ENCODE measurements around the gene LIMS2. TPM values are rescaled to one million over a fixed set of nuclear protein-coding genes. Genes with fewer than 3 reads are reported as not detected.

The LIMS2 gene
- total and polyA plus RNA-seq, 3 experiments from 2014 or later: 3.1 to 6.1 (median 5.9) TPM

GRCh38 chr2:127683056-127683455, 7.7 kb upstream of the LIMS2 start:
- peaks cover 1% of the 10 kb centered on the region for H3K27me3 ChIP-seq (ENCODE audit: insufficient read depth, low read length, poor library complexity, severe bottlenecking)
- no peaks in the 10 kb centered on the region for H3K36me3 ChIP-seq (ENCODE audit: insufficient read depth, low read length)
- Mint-ChIP-seq H3K27me3 (peaks cover 5 to 18% of the 10 kb centered on the region in 2 donors), H3K4me1 (no peaks in the 10 kb centered on the region), H3K27ac (peak overlapping the region in 1 of 8 donors; percentile 14), H3K36me3 (peaks cover 0 to 2% (median 0%) of the 10 kb centered on the region in 3 donors), H3K9me3 (peaks cover 0 to 3% (median 2%) of the 10 kb centered on the region in 5 donors), H3K4me3 (no peak overlapping the region)
- H3K27ac ChIP-seq (ENCODE audit: low read depth, low read length): no peak overlapping the region
- ChIA-PET CTCF (interaction anchor here (2.1 kb wide), 1 partner anchor 21 kb away, joined by 6 read pairs; no protein-coding TSS in a partner anchor), POLR2A (no interaction called here)
- no peaks in the 10 kb centered on the region for H3K4me1 ChIP-seq (ENCODE audit: insufficient read depth, low read length)
- no peaks in the 10 kb centered on the region for H3K9me3 ChIP-seq (ENCODE audit: low read length)
- no peak overlapping the region for H3K4me3 ChIP-seq (ENCODE audit: low read length)
- DNase-seq: no peak

GRCh38 chr2:127681976-127682857, 6.9 kb upstream of the LIMS2 start:
- Histone ChIP-seq H3K9me3 (ENCODE audit: low read length) (no peaks in the 10 kb centered on the region), H3K36me3 (ENCODE audit: insufficient read depth, low read length) (no peaks in the 10 kb centered on the region), H3K4me3 (ENCODE audit: low read length) (no peak overlapping the region), H3K4me1 (ENCODE audit: insufficient read depth, low read length) (no peaks in the 10 kb centered on the region), H3K27me3 (ENCODE audit: insufficient read depth, low read length, poor library complexity, severe bottlenecking) (peaks cover 3% of the 10 kb centered on the region), H3K27ac (ENCODE audit: low read depth, low read length) (no peak overlapping the region)
- DNase-seq: no peak
- no peak overlapping the region for H3K4me3 Mint-ChIP-seq
- H3K27me3 Mint-ChIP-seq: peaks cover 3 to 23% of the 10 kb centered on the region in 2 donors
- ChIA-PET CTCF (no interaction called here), POLR2A (no interaction called here)
- H3K9me3 Mint-ChIP-seq: no peaks in the 10 kb centered on the region
- no peak overlapping the region for H3K27ac Mint-ChIP-seq
- H3K36me3 Mint-ChIP-seq: no peaks in the 10 kb centered on the region
- no peaks in the 10 kb centered on the region for H3K4me1 Mint-ChIP-seq

- no peaks in the 10 kb centered on the region for H3K4me1 Mint-ChIP-seq
- no peak overlapping the region for H3K27ac Mint-ChIP-seq
- Histone ChIP-seq H3K4me3 (ENCODE audit: low read length) (no peak overlapping the region), H3K36me3 (ENCODE audit: insufficient read depth, low read length) (no peaks in the 10 kb centered on the region), H3K4me1 (ENCODE audit: insufficient read depth, low read length) (no peaks in the 10 kb centered on the region), H3K9me3 (ENCODE audit: low read length) (no peaks in the 10 kb centered on the region), H3K27ac (ENCODE audit: low read depth, low read length) (no peak overlapping the region), H3K27me3 (ENCODE audit: insufficient read depth, low read length, poor library complexity, severe bottlenecking) (peaks cover 11% of the 10 kb centered on the region)
- H3K4me3 Mint-ChIP-seq: no peak overlapping the region
- peaks cover 12 to 32% of the 10 kb centered on the region in 2 donors for H3K27me3 Mint-ChIP-seq
- H3K36me3 Mint-ChIP-seq: no peaks in the 10 kb centered on the region
- POLR2A ChIA-PET: no interaction called here
- no peaks in the 10 kb centered on the region for H3K9me3 Mint-ChIP-seq
- DNase-seq: no peak
- CTCF ChIA-PET: no interaction called here
These were observed 6.0 kb upstream of the LIMS2 start for GRCh38 chr2:127681288-127681804.

- POLR2A ChIA-PET: no interaction called here
These were observed 5.5 kb upstream of the LIMS2 start for GRCh38 chr2:127680706-127681287.

GRCh38 chr2:127679680-127680361, 4.5 kb upstream of the LIMS2 start:
- POLR2A ChIA-PET: no interaction called here
- no peak overlapping the region for H3K4me3 ChIP-seq (ENCODE audit: low read length)
- H3K4me1 ChIP-seq (ENCODE audit: insufficient read depth, low read length): no peaks in the 10 kb centered on the region
- CTCF ChIA-PET: no interaction called here
- Mint-ChIP-seq H3K36me3 (no peaks in the 10 kb centered on the region), H3K4me1 (peaks cover 6 to 7% (median 6%) of the 10 kb centered on the region in 3 donors), H3K9me3 (no peaks in the 10 kb centered on the region), H3K27me3 (peaks cover 20 to 31% of the 10 kb centered on the region in 2 donors), H3K4me3 (no peak overlapping the region), H3K27ac (no peak overlapping the region)
- H3K36me3 ChIP-seq (ENCODE audit: insufficient read depth, low read length): no peaks in the 10 kb centered on the region
- H3K27me3 ChIP-seq (ENCODE audit: insufficient read depth, low read length, poor library complexity, severe bottlenecking): peaks cover 20% of the 10 kb centered on the region
- H3K27ac ChIP-seq (ENCODE audit: low read depth, low read length): no peak overlapping the region
- no peaks in the 10 kb centered on the region for H3K9me3 ChIP-seq (ENCODE audit: low read length)
- no peak for DNase-seq

More at GRCh38 chr2:127680706-127681287, 5.5 kb upstream of the LIMS2 start:
- H3K4me1 ChIP-seq (ENCODE audit: insufficient read depth, low read length): no peaks in the 10 kb centered on the region
- Mint-ChIP-seq H3K4me1 (peaks cover 4% of the 10 kb centered on the region in 3 donors), H3K36me3 (no peaks in the 10 kb centered on the region), H3K9me3 (no peaks in the 10 kb centered on the region), H3K27ac (no peak overlapping the region), H3K27me3 (peaks cover 17 to 33% of the 10 kb centered on the region in 2 donors), H3K4me3 (no peak overlapping the region)
- H3K27me3 ChIP-seq (ENCODE audit: insufficient read depth, low read length, poor library complexity, severe bottlenecking): peaks cover 17% of the 10 kb centered on the region
- no peaks in the 10 kb centered on the region for H3K9me3 ChIP-seq (ENCODE audit: low read length)
- H3K27ac ChIP-seq (ENCODE audit: low read depth, low read length): no peak overlapping the region
- CTCF ChIA-PET: no interaction called here
- DNase-seq: no peak
- H3K4me3 ChIP-seq (ENCODE audit: low read length): no peak overlapping the region
- H3K36me3 ChIP-seq (ENCODE audit: insufficient read depth, low read length): no peaks in the 10 kb centered on the region

- Histone ChIP-seq H3K9me3 (ENCODE audit: low read length) (no peaks in the 10 kb centered on the region), H3K36me3 (ENCODE audit: insufficient read depth, low read length) (no peaks in the 10 kb centered on the region), H3K4me1 (ENCODE audit: insufficient read depth, low read length) (no peaks in the 10 kb centered on the region), H3K4me3 (ENCODE audit: low read length) (no peak overlapping the region), H3K27me3 (ENCODE audit: insufficient read depth, low read length, poor library complexity, severe bottlenecking) (peaks cover 27% of the 10 kb centered on the region), H3K27ac (ENCODE audit: low read depth, low read length) (no peak overlapping the region)
- peaks cover 25 to 37% of the 10 kb centered on the region in 2 donors for H3K27me3 Mint-ChIP-seq
- no peak overlapping the region for H3K4me3 Mint-ChIP-seq
- ChIA-PET CTCF (no interaction called here), POLR2A (no interaction called here)
- DNase-seq: no peak
- no peaks in the 10 kb centered on the region for H3K9me3 Mint-ChIP-seq
- H3K4me1 Mint-ChIP-seq: peaks cover 10 to 12% (median 11%) of the 10 kb centered on the region in 3 donors
- H3K27ac Mint-ChIP-seq: no peak overlapping the region
- H3K36me3 Mint-ChIP-seq: no peaks in the 10 kb centered on the region
These were observed 3.7 kb upstream of the LIMS2 start for GRCh38 chr2:127678991-127679390.

- H3K4me3 Mint-ChIP-seq: no peak overlapping the region
- no peaks in the 10 kb centered on the region for H3K36me3 Mint-ChIP-seq
- ChIA-PET POLR2A (no interaction called here), CTCF (no interaction called here)
- H3K27ac Mint-ChIP-seq: no peak overlapping the region
- H3K9me3 Mint-ChIP-seq: no peaks in the 10 kb centered on the region
- peaks cover 11 to 12% (median 12%) of the 10 kb centered on the region in 3 donors for H3K4me1 Mint-ChIP-seq
- Histone ChIP-seq H3K4me1 (ENCODE audit: insufficient read depth, low read length) (no peaks in the 10 kb centered on the region), H3K36me3 (ENCODE audit: insufficient read depth, low read length) (no peaks in the 10 kb centered on the region), H3K27ac (ENCODE audit: low read depth, low read length) (no peak overlapping the region), H3K9me3 (ENCODE audit: low read length) (no peaks in the 10 kb centered on the region), H3K4me3 (ENCODE audit: low read length) (no peak overlapping the region), H3K27me3 (ENCODE audit: insufficient read depth, low read length, poor library complexity, severe bottlenecking) (peaks cover 31% of the 10 kb centered on the region)
- DNase-seq: no peak
- peaks cover 29 to 42% of the 10 kb centered on the region in 2 donors for H3K27me3 Mint-ChIP-seq
These were observed 3.2 kb upstream of the LIMS2 start for GRCh38 chr2:127678531-127678930.

- Histone ChIP-seq H3K4me3 (ENCODE audit: low read length) (no peak overlapping the region), H3K9me3 (ENCODE audit: low read length) (no peaks in the 10 kb centered on the region), H3K27ac (ENCODE audit: low read depth, low read length) (no peak overlapping the region), H3K36me3 (ENCODE audit: insufficient read depth, low read length) (no peaks in the 10 kb centered on the region), H3K4me1 (ENCODE audit: insufficient read depth, low read length) (no peaks in the 10 kb centered on the region), H3K27me3 (ENCODE audit: insufficient read depth, low read length, poor library complexity, severe bottlenecking) (peaks cover 31% of the 10 kb centered on the region)
- Mint-ChIP-seq H3K27me3 (peaks cover 46 to 58% of the 10 kb centered on the region in 2 donors), H3K4me1 (peaks cover 11 to 12% (median 12%) of the 10 kb centered on the region in 3 donors), H3K27ac (no peak overlapping the region), H3K4me3 (peak overlapping the region in 2 of 7 donors; percentile 11 to 37), H3K36me3 (no peaks in the 10 kb centered on the region), H3K9me3 (no peaks in the 10 kb centered on the region)
- ChIA-PET CTCF (no interaction called here), POLR2A (no interaction called here)
- no peak for DNase-seq
These were observed 1.6 kb upstream of the LIMS2 start for GRCh38 chr2:127676906-127677305.
